GM10248 (cell line): Measurements from ENCODE around the gene CACNA2D3.

Source experiments
- CTCF ChIA-PET: fragments of 300-600 bp; sonication (Branson Sonifier 250); formaldehyde crosslinking; extraction: SDS; loops from one replicate; lab custom pipeline; 2021; ENCODE audit warnings: antibody characterized with exemption; lab: Yijun Ruan, JAX
- POLR2A ChIA-PET: fragments of 350-650 bp; sonication (Branson Sonifier 250); formaldehyde crosslinking; extraction: SDS; loops from one replicate; lab custom pipeline; 2020; ENCODE audit warnings: antibody characterized with exemption; lab: Yijun Ruan, JAX
- DNase-seq: peaks from one replicate; pipeline ENCODE4 v3.0.0; 2012; ENCODE audit errors: extremely low spot score
- TF ChIP-seq, protein P1 (sequence below): IDR thresholded peaks from 2 replicates; pipeline ENCODE4 v1.5.1; 2012; ENCODE audit warnings: mild to moderate bottlenecking, low read depth; ENCODE audit errors: extremely low read depth, missing control alignments, control extremely low read depth

Gene CACNA2D3

DNA sequence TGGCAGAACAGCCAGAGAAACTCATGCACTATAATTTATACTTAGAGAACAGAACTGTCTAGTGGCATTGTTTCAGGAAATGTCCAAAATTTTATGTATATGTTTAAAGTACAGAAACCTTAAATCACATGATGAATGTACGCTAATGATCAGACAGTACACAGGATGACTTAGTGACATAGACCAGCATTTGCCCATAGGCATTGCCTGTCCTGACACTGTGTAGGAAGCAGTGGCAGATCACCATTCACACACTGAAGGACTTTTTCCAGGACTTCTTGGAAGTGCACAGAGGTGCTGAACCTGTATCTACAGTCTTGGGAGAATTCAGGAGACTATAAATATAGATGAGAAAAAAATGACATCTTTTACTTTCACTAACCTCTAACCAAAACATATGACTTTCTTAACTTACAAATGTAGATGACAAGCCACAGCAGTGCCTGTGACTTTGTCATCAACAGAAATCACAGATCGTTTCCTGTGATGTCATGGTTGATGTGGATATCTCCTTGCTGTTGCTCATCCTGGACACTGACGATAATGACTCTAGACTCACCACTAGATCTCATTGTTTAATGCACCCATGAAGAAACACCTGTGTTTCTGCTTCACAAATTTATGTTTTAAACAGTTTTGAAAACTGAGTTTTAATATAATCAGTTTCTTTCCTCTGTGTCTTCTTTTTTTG, 183.2 kb downstream of the CACNA2D3 start:
- TF ChIP-seq, protein P1, sequence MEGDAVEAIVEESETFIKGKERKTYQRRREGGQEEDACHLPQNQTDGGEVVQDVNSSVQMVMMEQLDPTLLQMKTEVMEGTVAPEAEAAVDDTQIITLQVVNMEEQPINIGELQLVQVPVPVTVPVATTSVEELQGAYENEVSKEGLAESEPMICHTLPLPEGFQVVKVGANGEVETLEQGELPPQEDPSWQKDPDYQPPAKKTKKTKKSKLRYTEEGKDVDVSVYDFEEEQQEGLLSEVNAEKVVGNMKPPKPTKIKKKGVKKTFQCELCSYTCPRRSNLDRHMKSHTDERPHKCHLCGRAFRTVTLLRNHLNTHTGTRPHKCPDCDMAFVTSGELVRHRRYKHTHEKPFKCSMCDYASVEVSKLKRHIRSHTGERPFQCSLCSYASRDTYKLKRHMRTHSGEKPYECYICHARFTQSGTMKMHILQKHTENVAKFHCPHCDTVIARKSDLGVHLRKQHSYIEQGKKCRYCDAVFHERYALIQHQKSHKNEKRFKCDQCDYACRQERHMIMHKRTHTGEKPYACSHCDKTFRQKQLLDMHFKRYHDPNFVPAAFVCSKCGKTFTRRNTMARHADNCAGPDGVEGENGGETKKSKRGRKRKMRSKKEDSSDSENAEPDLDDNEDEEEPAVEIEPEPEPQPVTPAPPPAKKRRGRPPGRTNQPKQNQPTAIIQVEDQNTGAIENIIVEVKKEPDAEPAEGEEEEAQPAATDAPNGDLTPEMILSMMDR: no peak
- ChIA-PET CTCF (no interaction called here), POLR2A (no interaction called here)
- DNase-seq: no peak

- DNase-seq: no peak
- ChIA-PET CTCF (interaction anchor here (1.1 kb wide), 1 partner anchor 12 kb away, joined by 3 read pairs; no protein-coding TSS in a partner anchor), POLR2A (no interaction called here)
- TF ChIP-seq, protein P1: no peak
These were observed 185.3 kb downstream of the CACNA2D3 start for GRCh38 chr3:54307566-54308180.

DNA sequence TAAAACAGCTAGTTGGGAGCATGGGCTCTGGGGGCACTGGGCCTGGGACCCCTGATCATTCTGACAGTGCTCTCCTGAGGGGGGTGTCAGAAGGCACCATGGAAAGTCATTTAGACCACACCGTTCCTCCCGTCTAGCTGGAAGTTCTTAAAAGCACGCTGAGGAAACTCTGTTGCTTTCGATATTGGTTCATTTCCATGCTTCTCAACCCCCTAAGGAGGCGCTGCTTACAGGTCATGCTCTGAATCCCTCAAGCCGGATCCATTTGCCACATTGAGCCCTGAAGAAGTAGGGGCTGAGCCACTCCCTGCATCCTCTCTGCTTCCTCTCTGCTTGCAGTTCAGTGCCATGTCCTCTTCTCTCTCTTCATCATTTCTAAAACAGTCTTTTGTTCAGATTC, 187.2 kb downstream of the CACNA2D3 start:
- no peak for DNase-seq
- TF ChIP-seq, protein P1: no peak
- ChIA-PET POLR2A (no interaction called here), CTCF (no interaction called here)

DNA sequence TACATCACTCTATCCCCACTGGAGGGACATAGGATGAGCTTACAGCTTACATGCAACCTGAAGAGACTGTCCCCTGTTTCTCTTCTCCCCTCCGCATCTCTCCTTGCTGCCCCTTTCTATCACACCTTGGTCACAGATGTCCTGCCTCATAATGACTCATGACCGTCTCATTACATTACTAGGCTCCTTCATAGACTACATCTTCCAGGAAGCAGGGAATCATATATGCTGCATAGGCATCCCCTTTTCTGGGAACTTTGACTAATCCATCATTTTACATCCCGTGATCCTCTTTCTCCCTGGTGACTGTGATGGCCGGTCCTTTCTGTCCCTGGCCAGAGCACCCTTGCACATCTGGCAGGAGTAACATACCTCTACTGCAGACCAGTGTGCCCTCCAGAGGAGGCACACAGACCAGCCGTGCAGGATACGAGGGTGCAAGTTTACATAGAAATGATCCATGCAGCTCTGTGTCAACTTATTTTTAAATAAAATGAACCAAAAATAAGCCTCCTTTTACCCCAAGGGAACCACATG, 188.9 kb downstream of the CACNA2D3 start:
- ChIA-PET POLR2A (no interaction called here), CTCF (no interaction called here)
- TF ChIP-seq, protein P1: no peak
- DNase-seq: no peak

- POLR2A ChIA-PET: no interaction called here
- DNase-seq: no peak
- CTCF ChIA-PET: no interaction called here
- TF ChIP-seq, protein P1: no peak
These were observed 190.0 kb downstream of the CACNA2D3 start for GRCh38 chr3:54312156-54312899.

DNA sequence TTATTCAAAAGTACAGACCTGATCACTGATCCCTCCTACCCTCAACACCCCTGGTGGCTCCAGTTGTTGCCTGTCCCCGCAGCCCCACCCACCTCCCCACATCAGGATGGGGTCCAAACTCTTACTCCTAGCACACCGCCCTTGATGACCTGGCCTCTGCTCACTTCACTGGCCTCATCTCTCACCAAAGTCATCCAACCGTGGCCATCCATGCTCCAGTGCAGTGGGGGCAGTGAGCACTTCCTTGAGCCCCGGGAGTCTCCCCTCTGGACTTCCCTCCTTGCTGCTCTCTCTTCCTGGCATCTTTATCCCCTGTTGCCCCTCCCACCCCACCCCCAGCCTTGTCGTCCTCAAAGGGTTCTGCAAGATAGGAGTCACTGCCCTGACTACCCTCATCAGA, 191.1 kb downstream of the CACNA2D3 start:
- TF ChIP-seq, protein P1: no peak
- CTCF ChIA-PET: no interaction called here
- POLR2A ChIA-PET: no interaction called here

More for the DNA sequence above, 191.1 kb downstream of the CACNA2D3 start:
- no peak for DNase-seq
